KBM-7 (cell line): ENCODE measurements around the gene ZNF398.
A peak's percentile ranks its signal among the peaks of the same experiment; 100 is the strongest.
"Not testable (repeated sequence)": the region's sequence is repeated elsewhere in the genome, so short reads cannot be mapped to it uniquely, and the experiment has no call there.

Source experiments
- DNase-seq: peaks from one replicate; pipeline ENCODE4 v3.0.0-alpha.2; 2015
- in situ Hi-C: fragments of 300-500 bp; cut with MboI; formaldehyde crosslinking; loops from 2 replicates; pipeline ENCODE4 v1.14.3; 2020; ENCODE audit warnings: low sequenced_read_pairs, low pct_unique_long_range_greater_than_20kb, mixed read lengths

The ZNF398 gene

DNA sequence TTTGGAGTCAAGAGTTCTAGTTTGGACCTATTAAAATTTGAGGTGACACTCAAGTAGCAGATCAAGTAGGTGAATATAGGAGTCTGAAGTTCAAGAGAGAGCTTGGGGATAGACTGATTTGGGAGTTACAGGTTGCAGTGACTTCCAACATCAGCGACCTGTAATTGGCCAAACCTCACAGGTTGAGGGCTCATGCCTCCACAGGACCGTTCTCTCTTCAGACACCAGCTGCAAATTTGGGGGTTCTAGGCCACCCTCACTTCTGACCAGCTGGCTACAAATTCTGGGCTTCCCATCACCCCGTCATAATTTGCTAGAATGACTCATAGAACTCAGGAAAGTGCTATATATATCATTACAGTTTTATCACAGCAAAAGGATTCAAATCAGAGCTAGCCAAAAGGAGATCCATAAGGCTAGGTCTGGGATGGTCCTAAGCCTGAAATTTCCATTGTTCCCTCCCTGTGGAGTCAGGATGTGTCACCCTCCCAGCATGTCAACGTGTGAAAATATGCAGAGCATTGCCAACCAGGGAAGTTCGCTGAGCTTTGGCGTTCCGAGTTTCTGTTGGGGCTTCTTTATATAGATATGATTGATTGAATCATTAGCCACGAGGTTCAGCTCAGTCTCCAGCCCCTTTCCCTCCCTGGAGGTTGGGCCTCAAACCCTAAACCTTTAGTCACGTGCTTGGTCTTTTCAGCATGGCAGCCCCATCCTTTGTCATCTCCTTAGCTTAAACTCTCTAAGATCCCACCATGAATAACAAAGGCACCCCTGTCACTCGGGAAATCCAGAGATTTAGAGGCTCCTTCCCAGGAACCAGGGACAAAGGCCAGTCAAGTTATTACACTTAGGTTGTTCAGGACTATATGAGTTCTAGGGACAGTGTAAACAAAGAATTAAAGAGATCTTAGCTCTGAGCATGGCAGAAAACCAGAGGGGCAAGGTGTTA is 71.5 kb downstream of the ZNF398 start:
- in situ Hi-C loops: no loop called here
- no peak for DNase-seq

DNA sequence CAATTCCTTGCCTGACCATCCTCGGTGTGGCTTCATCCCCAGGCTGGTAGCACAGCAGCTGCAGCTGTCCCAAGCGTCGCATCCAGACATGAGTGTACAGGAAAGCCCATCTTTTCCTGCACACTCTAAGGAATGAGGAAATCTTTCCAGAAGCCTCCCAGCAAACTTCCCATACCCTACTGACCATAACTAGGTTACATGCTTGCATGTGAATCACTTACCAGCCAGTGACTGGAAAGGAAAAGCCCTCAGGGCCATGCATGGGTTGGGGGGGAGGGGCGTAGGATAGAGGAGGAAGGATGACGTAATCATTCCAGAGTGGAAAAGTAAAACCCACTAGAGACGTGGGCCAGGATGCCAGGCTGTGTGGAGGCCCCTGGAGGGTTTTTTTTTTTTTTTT is 73.3 kb downstream of the ZNF398 start:
- DNase-seq: no peak
- in situ Hi-C loops: no loop called here

DNA sequence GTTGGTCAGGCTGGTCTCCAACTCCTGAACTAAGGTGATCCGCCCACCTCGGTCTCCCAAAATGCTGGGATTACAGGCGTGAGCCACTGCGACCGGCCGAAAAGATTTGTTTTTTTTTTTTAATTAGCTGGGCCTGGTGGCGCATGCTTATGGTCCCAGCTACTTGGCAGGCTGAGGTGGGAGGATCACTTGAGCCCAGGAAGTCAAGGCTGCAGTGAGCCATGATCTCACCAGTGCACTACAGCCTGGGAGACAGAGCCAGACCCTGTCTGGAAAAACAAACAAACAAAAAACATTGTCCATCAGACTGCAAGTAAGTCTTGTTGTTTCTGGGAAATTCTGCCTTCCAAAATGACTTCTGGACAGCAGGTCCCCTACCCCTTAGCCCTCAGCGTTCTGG is 75.9 kb downstream of the ZNF398 start:
- in situ Hi-C loops: no loop called here
- no peak for DNase-seq

DNA sequence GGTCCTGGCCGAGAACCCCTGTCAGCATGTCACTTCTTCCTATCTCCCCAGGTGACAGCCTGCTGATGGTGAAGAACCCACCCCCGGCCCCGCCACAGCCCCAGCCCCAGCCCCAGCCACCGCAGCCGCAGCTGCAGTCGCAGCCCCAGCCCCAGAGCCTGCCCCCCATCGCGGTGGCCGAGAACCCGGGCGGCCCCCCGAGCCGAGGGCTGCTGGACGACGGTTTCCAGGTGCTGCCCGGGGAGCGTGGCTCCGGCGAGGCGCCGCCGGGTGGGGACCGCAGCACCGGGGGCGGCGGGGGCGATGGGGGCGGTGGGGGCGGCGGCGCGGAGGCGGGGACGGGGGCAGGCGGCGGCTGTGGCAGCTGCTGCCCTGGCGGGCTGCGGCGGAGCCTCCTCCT is 76.5 kb downstream of the ZNF398 start:
- in situ Hi-C loops: no loop called here
- no peak for DNase-seq

DNA sequence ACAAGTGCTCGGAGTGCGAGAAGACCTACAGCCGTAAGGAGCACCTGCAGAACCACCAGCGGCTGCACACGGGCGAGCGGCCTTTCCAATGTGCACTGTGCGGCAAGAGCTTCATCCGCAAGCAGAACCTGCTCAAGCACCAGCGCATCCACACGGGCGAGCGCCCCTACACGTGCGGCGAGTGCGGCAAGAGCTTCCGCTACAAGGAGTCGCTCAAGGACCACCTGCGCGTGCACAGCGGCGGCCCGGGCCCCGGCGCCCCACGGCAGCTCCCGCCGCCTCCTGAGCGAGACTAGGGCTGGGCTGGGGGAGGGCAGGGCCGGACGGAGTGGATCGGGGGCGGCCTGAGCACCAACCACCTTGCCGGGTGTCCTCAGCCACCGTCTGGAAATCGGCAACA is 77.1 kb downstream of the ZNF398 start:
- in situ Hi-C loops: no loop called here
- DNase-seq: no peak

DNA sequence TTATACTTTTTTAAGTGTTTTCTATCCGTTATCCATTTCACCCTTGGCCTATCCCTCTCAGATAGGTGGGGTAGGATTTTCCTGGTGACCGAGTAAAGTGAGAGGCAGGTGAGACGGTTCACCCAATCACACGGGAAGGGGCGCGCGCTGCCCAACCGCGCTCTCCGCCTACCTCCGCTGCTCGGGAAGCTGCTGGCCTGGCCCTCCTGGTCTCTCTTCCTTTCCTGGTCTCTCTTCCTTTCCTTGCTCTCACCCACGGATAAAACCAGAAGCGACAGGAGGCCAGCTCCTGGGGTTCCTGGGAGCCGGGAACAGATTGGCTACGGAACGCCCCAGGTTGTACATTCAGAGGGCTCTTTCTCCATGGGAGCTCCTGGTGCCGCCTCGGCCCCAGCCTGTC is 77.9 kb downstream of the ZNF398 start:
- DNase-seq: no peak
- in situ Hi-C loops: no loop called here

DNA sequence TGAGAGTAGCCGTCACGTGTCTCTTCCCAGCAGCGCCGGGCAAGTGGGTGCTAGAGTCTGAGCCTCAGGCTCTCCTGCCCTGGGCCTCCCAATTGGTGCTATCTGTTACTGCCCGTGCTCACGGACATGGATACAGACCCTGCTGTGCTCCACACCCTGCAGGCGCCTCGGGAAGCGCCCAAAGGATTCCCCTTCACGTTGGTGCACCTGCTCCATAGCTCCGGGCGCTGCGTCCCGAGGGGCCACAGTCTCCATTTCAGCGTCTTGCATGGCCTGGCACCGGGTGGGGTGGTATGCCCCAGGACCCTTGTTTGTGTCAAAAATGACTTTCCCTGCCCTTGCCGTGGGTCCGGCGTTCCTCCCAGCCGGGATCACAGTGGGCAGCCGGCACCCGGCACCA is 78.4 kb downstream of the ZNF398 start:
- DNase-seq: no peak
- in situ Hi-C loops: no loop called here

DNA sequence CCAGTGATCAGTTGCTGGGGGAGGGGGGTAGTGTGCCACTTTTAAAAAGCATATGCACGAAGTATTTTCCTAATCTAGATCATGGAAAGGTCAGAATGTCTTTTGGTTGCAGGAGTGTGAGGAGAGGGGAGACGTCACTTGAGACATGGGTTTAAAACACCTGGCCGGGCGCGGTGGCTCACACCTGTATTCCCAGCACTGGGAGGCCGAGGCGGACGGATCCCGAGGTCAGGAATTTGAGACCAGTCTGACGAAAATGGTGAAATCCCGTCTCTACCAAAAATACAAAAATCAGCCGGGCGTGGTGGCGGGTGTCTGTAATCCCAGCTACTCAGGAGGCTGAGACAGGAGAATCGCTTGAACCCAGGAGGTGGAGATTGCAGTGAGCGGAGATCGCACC is 79.1 kb downstream of the ZNF398 start:
- DNase-seq, in situ Hi-C loops: not testable (repeated sequence)

DNA sequence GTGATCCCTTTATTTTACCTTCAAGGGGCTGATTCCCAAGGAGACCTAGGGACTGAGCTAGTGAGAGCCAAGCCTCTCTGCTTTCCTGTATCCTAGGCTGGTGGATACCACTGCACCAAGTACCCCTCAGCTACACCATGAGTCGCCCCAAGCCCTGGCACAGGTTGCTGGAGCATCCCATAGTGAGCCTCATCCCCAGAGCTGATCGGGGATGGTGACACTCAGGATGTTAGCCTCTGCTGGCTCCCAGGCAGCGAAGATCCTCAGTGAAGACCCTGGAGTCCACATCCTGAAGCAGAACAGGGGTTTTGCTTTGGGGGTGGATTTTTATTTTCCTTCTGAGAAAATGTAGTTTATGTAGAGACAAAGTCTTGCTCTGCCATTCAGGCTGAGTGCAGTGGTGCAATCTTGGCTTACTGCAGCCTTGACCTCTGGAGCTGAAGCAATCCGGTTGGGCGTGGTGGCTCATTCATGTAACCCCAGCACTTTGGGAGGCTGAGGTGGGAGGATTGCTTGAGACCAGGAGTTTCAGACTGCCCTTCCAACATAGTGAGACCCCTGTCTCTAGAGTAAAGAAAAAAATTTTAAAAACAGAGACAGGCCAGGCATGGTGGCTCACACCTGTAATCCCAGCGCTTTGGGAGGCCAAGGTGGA is 79.7 kb downstream of the ZNF398 start:
- DNase-seq: no peak
- in situ Hi-C loops: no loop called here

DNA sequence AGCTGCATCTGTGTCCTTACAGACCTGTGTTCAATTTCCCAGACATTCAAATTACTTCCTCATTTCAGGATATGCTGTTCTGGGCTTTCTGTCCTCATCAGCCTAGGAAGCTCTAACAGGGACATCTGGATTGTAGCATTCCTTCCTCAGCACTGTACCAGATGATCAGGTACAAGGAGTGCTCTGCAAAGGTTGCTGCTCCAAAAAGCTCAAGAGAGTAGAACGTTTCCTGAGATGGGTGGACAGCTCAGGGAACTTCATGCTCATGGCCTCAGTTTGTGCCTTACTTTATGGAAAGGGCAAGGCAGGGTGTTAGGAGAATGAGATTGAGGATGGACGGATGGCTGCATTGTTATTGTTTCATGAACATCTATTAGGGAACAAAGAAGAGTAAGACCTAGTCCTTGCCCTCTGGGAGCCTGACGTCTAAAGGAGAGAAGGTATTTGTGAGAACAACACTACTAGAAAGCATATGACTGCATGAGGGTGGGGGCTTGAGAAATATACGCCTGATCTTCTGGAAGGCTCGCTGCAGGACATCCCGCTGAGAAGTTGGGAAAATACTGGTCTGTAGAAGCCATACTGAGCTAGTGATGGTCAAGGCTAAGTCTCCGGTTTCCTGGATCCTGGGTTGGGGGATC is 81.7 kb downstream of the ZNF398 start:
- in situ Hi-C loops: no loop called here
- peak; percentile 39 for DNase-seq

DNA sequence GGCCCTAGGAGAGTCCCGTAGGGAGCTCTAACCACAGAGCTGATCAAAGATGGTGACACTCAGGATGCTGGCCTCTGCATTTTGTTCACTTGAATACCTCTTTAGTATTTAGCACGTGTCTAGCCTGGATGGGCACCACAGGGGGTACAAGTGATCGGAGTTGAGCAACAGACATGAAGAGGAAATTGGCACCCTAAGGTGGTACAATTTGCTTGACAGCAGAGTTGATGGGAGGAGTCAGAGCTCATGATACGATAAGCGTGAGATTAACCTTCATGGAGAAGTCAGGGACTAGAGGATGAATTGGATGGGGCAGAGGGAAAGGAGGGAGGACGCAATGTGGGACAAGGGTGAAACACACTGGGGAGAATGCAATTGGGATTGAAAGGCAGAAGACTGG is 82.3 kb downstream of the ZNF398 start:
- in situ Hi-C loops: no loop called here
- no peak for DNase-seq

DNA sequence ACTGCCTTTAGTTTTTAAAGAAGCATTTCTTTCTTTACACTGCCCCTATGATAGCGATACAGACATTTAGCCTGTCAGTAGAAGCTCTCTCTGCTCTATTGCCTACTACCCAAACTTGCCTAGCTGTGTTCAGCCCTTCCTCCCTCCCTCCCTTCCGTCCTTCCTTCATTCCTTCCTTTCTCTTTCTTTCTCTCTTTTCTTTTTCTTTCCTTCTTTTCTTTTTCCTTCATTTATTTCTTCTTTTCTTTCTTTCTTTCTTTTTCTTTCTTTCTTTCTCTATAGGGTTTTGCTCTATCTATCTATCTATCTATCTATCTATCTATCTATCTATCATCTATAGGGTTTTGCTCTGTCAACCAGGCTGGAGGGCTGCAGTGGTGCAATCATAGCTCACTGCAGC is 85.1 kb downstream of the ZNF398 start:
- in situ Hi-C loops: no loop called here
- no peak for DNase-seq
